K562 (cell line): ENCODE data around the gene ATP8A1. TPM values are rescaled to one million over a fixed set of nuclear protein-coding genes. Genes with fewer than 3 reads are reported as not detected.

Experiments
- ATAC-seq: fragments of 200-7000 bp; cut with Tn5 transposase; 3 replicates; pipeline ENCODE4 v1.9.1; 2020; ENCODE audit warnings: moderate library complexity
- BruUV-seq: library from RNA; stranded (reverse); fragments of 400-500 nt; replicated peaks from 2 replicates; lab custom pipeline; 2021; lab: Mats Ljungman, UMichigan
- CTCF ChIA-PET: fragments of 300-600 bp; formaldehyde crosslinking; extraction: SDS; loops from one replicate; lab custom pipeline; 2021; ENCODE audit warnings: low intra/inter-chr PET ratio; lab: Yijun Ruan, JAX
- POLR2A ChIA-PET: fragments of 300-600, 350-650 bp; sonication (Branson Sonifier 250); formaldehyde crosslinking; extraction: SDS; loops from one replicate; lab custom pipeline; 2021; ENCODE audit warnings: antibody characterized with exemption, inconsistent platforms; lab: Yijun Ruan, JAX
- DNase-seq, 4 experiments: peaks; one replicate each; pipeline versions ENCODE4 v3.0.0 to v3.0.0-alpha.2; 2011 to 2018; ENCODE audit warnings: low spot score in 3 of 4, mixed read lengths in 3 of 4; ENCODE audit errors: extremely low read depth in 1 of 4
- FAIRE-seq: peaks from 2 replicates; lab custom pipeline; 2011; peaks lifted over from hg19 to GRCh38; lab: Jason Lieb, UNC
- H2AFZ ChIP-seq: 2 replicates; pipeline ENCODE4 v1.6.0; 2011; ENCODE audit warnings: low read depth, low read length, control low read depth, inconsistent platforms
- H3K27ac ChIP-seq: fragments of 200-600 bp; 3 replicates; pipeline ENCODE4 v1.8.0; 2011; ENCODE audit warnings: low read depth, mild to moderate bottlenecking, control low read depth, inconsistent platforms, low read length, moderate library complexity, mixed read lengths; ENCODE audit errors: extremely low read depth
- H3K27me3 ChIP-seq, 2 experiments: fragments of 300-600 bp in 1 of 2; 2 replicates in 1 of 2; 3 replicates in 1 of 2; pipeline versions ENCODE4 v1.6.0 to v1.8.0; 2011; ENCODE audit warnings: inconsistent platforms in 2 of 2, low read length in 2 of 2, mild to moderate bottlenecking in 1 of 2, mixed read lengths in 1 of 2, moderate library complexity in 1 of 2; ENCODE audit not compliant: control insufficient read depth in 2 of 2, insufficient read depth in 2 of 2
- H3K36me3 ChIP-seq: fragments of 300-600 bp; 3 replicates; pipeline ENCODE4 v1.8.0; 2011; ENCODE audit warnings: mild to moderate bottlenecking, low read length, inconsistent platforms; ENCODE audit not compliant: control insufficient read depth, insufficient read depth
- H3K4me1 ChIP-seq, 2 experiments: fragments of 200-600 bp in 1 of 2; replicated peaks in 1 of 2; 2 replicates in 1 of 2; 3 replicates in 1 of 2; pipeline versions ENCODE4 v1.5.1 to v1.8.0; 2011; ENCODE audit warnings: inconsistent platforms in 2 of 2, low read length in 2 of 2, mild to moderate bottlenecking in 1 of 2, mixed read lengths in 1 of 2, moderate library complexity in 1 of 2; ENCODE audit not compliant: control insufficient read depth in 2 of 2, insufficient read depth in 2 of 2
- H3K4me2 ChIP-seq: 2 replicates; pipeline ENCODE4 v1.6.1; 2011; ENCODE audit warnings: low read length, control low read depth, inconsistent platforms, mixed read lengths; ENCODE audit not compliant: insufficient read depth
- H3K4me3 ChIP-seq: fragments of 200-600 bp; sonication (generic), shearing (Covaris generic); 2 replicates; pipeline ENCODE4 v1.5.1; 2016; ENCODE audit warnings: control low read depth, inconsistent platforms
- H3K79me2 ChIP-seq: fragments of 200-600 bp; 3 replicates; pipeline ENCODE4 v1.8.0; 2011; ENCODE audit warnings: low read length, inconsistent platforms; ENCODE audit not compliant: control insufficient read depth, insufficient read depth
- H3K9ac ChIP-seq, 2 experiments: 2 replicates each; pipeline versions ENCODE4 v1.6.0 to v1.6.1; 2011; ENCODE audit warnings: low read depth in 2 of 2, low read length in 2 of 2, control low read depth in 1 of 2, inconsistent platforms in 1 of 2, mild to moderate bottlenecking in 1 of 2, mixed read lengths in 1 of 2; ENCODE audit not compliant: insufficient read depth in 1 of 2
- H3K9me1 ChIP-seq: one replicate; pipeline ENCODE4 v1.6.0; 2011; ENCODE audit warnings: inconsistent platforms, mild to moderate bottlenecking, low read length, moderate library complexity; ENCODE audit not compliant: control insufficient read depth, insufficient read depth
- H3K9me3 ChIP-seq: replicated peaks from 2 replicates; pipeline ENCODE4 v1.5.1; 2011; ENCODE audit warnings: low read depth, low read length, inconsistent platforms; ENCODE audit not compliant: control insufficient read depth, insufficient read depth
- H4K20me1 ChIP-seq: replicated peaks from 2 replicates; pipeline ENCODE4 v1.6.1; 2011; ENCODE audit warnings: low read length, inconsistent platforms, mixed read lengths; ENCODE audit not compliant: control insufficient read depth, insufficient read depth
- ETV1 ChIP-seq: fragments of 450-650 bp; conservative IDR thresholded peaks from 2 replicates; pipeline ENCODE4 v1.6.1; 2016; ENCODE audit warnings: missing genetic modification characterization, control low read depth, low read depth, missing compliant biosample characterization
- FOXP4 ChIP-seq: sonication (generic); formaldehyde crosslinking; IDR thresholded peaks from 2 replicates; pipeline ENCODE4 v1.8.0; 2022; ENCODE audit warnings: mild to moderate bottlenecking, missing genetic modification reagents, borderline replicate concordance
- GTF2F1 ChIP-seq: IDR thresholded peaks from 2 replicates; pipeline ENCODE4 v1.6.1; 2011; ENCODE audit warnings: low read depth, low read length, improper control_type of control experiment
- MBD2 ChIP-seq: sonication (generic); IDR thresholded peaks from 2 replicates; pipeline ENCODE4 v1.6.1; 2016; ENCODE audit warnings: low read depth, borderline replicate concordance
- SREBF2 ChIP-seq: sonication (generic); formaldehyde crosslinking; IDR thresholded peaks from 2 replicates; pipeline ENCODE4 v1.4.0; 2020; ENCODE audit warnings: mild to moderate bottlenecking, missing genetic modification reagents
- TBL1XR1 ChIP-seq, 2 experiments: IDR thresholded peaks; 2 replicates each; pipeline ENCODE4 v1.6.1; 2012; ENCODE audit warnings: improper control_type of control experiment in 2 of 2, low read length in 2 of 2, mild to moderate bottlenecking in 1 of 2
- THRA ChIP-seq: fragments of 450-650 bp; IDR thresholded peaks from 2 replicates; pipeline ENCODE4 v1.6.1; 2017; ENCODE audit warnings: mild to moderate bottlenecking, moderate library complexity
- ZFP36 ChIP-seq: fragments of 150-350 bp; IDR thresholded peaks from 2 replicates; pipeline ENCODE4 v1.6.1; 2018; ENCODE audit warnings: low read length, low read depth; ENCODE audit not compliant: partially characterized antibody
- WGBS: fragments of 100-300 bp; shearing (Covaris generic); methylation state at CpG from one replicate; pipeline ENCODE4 v1.1.6; 2016; ENCODE audit warnings: low coverage, mixed read lengths; ENCODE audit not compliant: insufficient coverage; ENCODE audit errors: missing lambda C conversion rate; 5-methylcytosine and 5-hydroxymethylcytosine counted together
- in situ Hi-C: fragments of 300-500 bp; cut with MboI; formaldehyde crosslinking; loops from 4 replicates; pipeline ENCODE4 v1.15.0; 2018; ENCODE audit warnings: inconsistent platforms, mixed read lengths
- intact Hi-C: fragments of 100-400 bp; cut with micrococcal nuclease; formaldehyde crosslinking; loops from 2 replicates; pipeline ENCODE4 v1.14.2; 2022
- polyA plus RNA-seq, 8 experiments: library from polyadenylated mRNA; depleted of rRNA in 4 of 8; stranded (reverse) in 5 of 8; unstranded in 3 of 8; fragments of >200 nt; fragmentation: Nextera tagmentation in 2 of 8; fragmentation: Illumina TruSeq in 1 of 8; extraction: Ambion mirVana in 2 of 8; extraction: Trizol in 1 of 8; gene quantifications; 2 replicates each; pipeline versions ENCODE4 v1.2.1 to v1.2.3, GENCODE V29; 2011 to 2014; ENCODE audit warnings: inconsistent platforms in 1 of 8, missing spikeins in 1 of 8
- total RNA-seq, 7 experiments: library from RNA; depleted of rRNA in 6 of 7; stranded (reverse); fragments of >200 nt in 6 of 7; fragmentation: Illumina TruSeq in 2 of 7; extraction: Trizol in 2 of 7; gene quantifications; 2 replicates each; pipeline versions ENCODE4 v1.2.1 to v1.2.3, GENCODE V29; 2011 to 2021; ENCODE audit warnings: low replicate concordance in 1 of 7

The ATP8A1 gene
- total and polyA plus RNA-seq, 9 of the 15 experiments (the other 6 are each of a cell fraction or from before 2014, with no cell fraction given) = 0.05 to 0.29 (median 0.07) TPM; not detected in 2

- H3K36me3 ChIP-seq = no peaks in the 10 kb centered on the region
- H3K9me3 ChIP-seq = no peaks in the 10 kb centered on the region
- H3K4me2 ChIP-seq = no peak overlapping the region
- no peak for TF ChIP-seq TBL1XR1 (IDR thresholded peaks at IDR 0.05; ENCODE audit: low read length in 2 of 2)
- TF ChIP-seq THRA = no peak
- TF ChIP-seq ZFP36 = no peak
- no peak for TF ChIP-seq SREBF2 (CRISPR knock-in tag)
- TF ChIP-seq FOXP4 = no peak
- no peak for TF ChIP-seq MBD2
- TF ChIP-seq ETV1 (tag) = no peak
- TF ChIP-seq GTF2F1 = no peak
- ChIA-PET CTCF (no interaction called here), POLR2A (no interaction called here)
- H3K79me2 ChIP-seq = no peaks in the 10 kb centered on the region
- 0% methylated on average over 1 of the region's 1 CpG for WGBS
- no peak overlapping the region for H3K9ac ChIP-seq
- BruUV-seq = no TSS peak
- H3K4me1 ChIP-seq = no peaks in the 10 kb centered on the region
- H3K4me3 ChIP-seq = no peak overlapping the region
- DNase-seq (no peak), ATAC-seq (no peak), FAIRE-seq (no peak)
- H3K27me3 ChIP-seq = no peaks in the 10 kb centered on the region
- H3K27ac ChIP-seq = no peak overlapping the region
- no peak overlapping the region for H2AFZ ChIP-seq
- no peaks in the 10 kb centered on the region for H4K20me1 ChIP-seq
- H3K9me1 ChIP-seq = no peaks in the 10 kb centered on the region
- in situ Hi-C loops = no loop called here
- intact Hi-C loops = no loop called here
These were observed 241.6 kb downstream of the ATP8A1 start for GRCh38 chr4:42415281-42415680.
